ENCODE measurements around the gene ARFGEF2.

ARFGEF2 gene

GRCh38 chr20:49043000-49043399 lies 121.5 kb downstream of the ARFGEF2 start:
- H3K27ac ChIP-seq = no peak overlapping the region
- DNase-seq = no peak
- TF ChIP-seq CTCF (IDR thresholded peaks at IDR 0.05; ENCODE audit: low read depth, low read length, missing control alignments) = no peak
- in situ Hi-C loops (cut with HindIII; ENCODE audit: low pct_ligation_motif_present, low sequenced_read_pairs) = no loop called here
- H3K4me3 ChIP-seq (ENCODE audit: low read depth, low read length) = no peak overlapping the region
- H3K36me3 ChIP-seq (replicated peaks) = no peaks in the 10 kb centered on the region
- H3K27me3 ChIP-seq (replicated peaks) = no peaks in the 10 kb centered on the region

GRCh38 chr20:49045440-49046086 lies 124.1 kb downstream of the ARFGEF2 start:
- peak overlapping the region; percentile 75 for H3K27ac ChIP-seq
- no peaks in the 10 kb centered on the region for H3K36me3 ChIP-seq (replicated peaks)
- TF ChIP-seq CTCF (IDR thresholded peaks at IDR 0.05; ENCODE audit: low read depth, low read length, missing control alignments) = no peak
- H3K27me3 ChIP-seq (replicated peaks) = no peaks in the 10 kb centered on the region
- peak overlapping the region; percentile 100 for H3K4me3 ChIP-seq (ENCODE audit: low read depth, low read length)
- DNase-seq = no peak
- in situ Hi-C loops (cut with HindIII; ENCODE audit: low pct_ligation_motif_present, low sequenced_read_pairs) = no loop called here

GRCh38 chr20:49046087-49046900 lies 124.8 kb downstream of the ARFGEF2 start, which contains the start of gene CSE1L:
TSS of gene CSE1L (plus strand) at chr20:49046312. CDS start at chr20:49058464, 12,152 bp downstream.
- Histone ChIP-seq H3K27ac (peak within 1 kb of the TSS; percentile 75), H3K27me3 (replicated peaks) (no peaks in the 10 kb centered on the region), H3K4me3 (ENCODE audit: low read depth, low read length) (peak within 1 kb of the TSS; percentile 100), H3K36me3 (replicated peaks) (no peaks in the 10 kb centered on the region)
- DNase-seq = peak; percentile 90
- TF ChIP-seq CTCF (IDR thresholded peaks at IDR 0.05; ENCODE audit: low read depth, low read length, missing control alignments) = peak; percentile 19
- in situ Hi-C loops (cut with HindIII; ENCODE audit: low pct_ligation_motif_present, low sequenced_read_pairs) = no loop called here

GRCh38 chr20:49052334-49052733 lies 130.8 kb downstream of the ARFGEF2 start:
- Histone ChIP-seq H3K27ac (no peak overlapping the region), H3K36me3 (replicated peaks) (no peaks in the 10 kb centered on the region), H3K27me3 (replicated peaks) (no peaks in the 10 kb centered on the region), H3K4me3 (ENCODE audit: low read depth, low read length) (no peak overlapping the region)
- peak; percentile 10 for DNase-seq
- TF ChIP-seq CTCF (IDR thresholded peaks at IDR 0.05; ENCODE audit: low read depth, low read length, missing control alignments) = no peak
- in situ Hi-C loops (cut with HindIII; ENCODE audit: low pct_ligation_motif_present, low sequenced_read_pairs) = no loop called here

- no peaks in the 10 kb centered on the region for H3K27me3 ChIP-seq (replicated peaks)
- no peak overlapping the region for H3K27ac ChIP-seq
- peak; percentile 12 for DNase-seq
- in situ Hi-C loops (cut with HindIII; ENCODE audit: low pct_ligation_motif_present, low sequenced_read_pairs) = no loop called here
- H3K4me3 ChIP-seq (ENCODE audit: low read depth, low read length) = no peak overlapping the region
- TF ChIP-seq CTCF (IDR thresholded peaks at IDR 0.05; ENCODE audit: low read depth, low read length, missing control alignments) = no peak
- H3K36me3 ChIP-seq (replicated peaks) = no peaks in the 10 kb centered on the region
Measured at GRCh38 chr20:49054056-49054643, 132.6 kb downstream of the ARFGEF2 start.

Data from brain microvascular endothelial cell (primary cell).